ENCODE measurements around the gene SH3BGR.

- TF ChIP-seq, protein P1, sequence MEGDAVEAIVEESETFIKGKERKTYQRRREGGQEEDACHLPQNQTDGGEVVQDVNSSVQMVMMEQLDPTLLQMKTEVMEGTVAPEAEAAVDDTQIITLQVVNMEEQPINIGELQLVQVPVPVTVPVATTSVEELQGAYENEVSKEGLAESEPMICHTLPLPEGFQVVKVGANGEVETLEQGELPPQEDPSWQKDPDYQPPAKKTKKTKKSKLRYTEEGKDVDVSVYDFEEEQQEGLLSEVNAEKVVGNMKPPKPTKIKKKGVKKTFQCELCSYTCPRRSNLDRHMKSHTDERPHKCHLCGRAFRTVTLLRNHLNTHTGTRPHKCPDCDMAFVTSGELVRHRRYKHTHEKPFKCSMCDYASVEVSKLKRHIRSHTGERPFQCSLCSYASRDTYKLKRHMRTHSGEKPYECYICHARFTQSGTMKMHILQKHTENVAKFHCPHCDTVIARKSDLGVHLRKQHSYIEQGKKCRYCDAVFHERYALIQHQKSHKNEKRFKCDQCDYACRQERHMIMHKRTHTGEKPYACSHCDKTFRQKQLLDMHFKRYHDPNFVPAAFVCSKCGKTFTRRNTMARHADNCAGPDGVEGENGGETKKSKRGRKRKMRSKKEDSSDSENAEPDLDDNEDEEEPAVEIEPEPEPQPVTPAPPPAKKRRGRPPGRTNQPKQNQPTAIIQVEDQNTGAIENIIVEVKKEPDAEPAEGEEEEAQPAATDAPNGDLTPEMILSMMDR (IDR thresholded peaks at IDR 0.05) = no peak
- TF ChIP-seq POLR2A (IDR thresholded peaks at IDR 0.05) = no peak
These were observed 21.0 kb downstream of the SH3BGR start for GRCh38 chr21:39472786-39473185.

Data from esophagus squamous epithelium (tissue), 4 donors.